GM21381 (cell line): ENCODE results near the gene ZNF514.
"Not testable (repeated sequence)": the region's sequence is repeated elsewhere in the genome, so short reads cannot be mapped to it uniquely, and the experiment has no call there.

Source experiments
- ATAC-seq: cut with Tn5 transposase; IDR thresholded peaks from one replicate; pipeline ENCODE4 v1.9.1; 2021; ENCODE audit warnings: mild to moderate bottlenecking, moderate library complexity; ENCODE audit not compliant: unreplicated experiment

Gene ZNF514

GRCh38 chr2:95138702-95139101, 20.9 kb downstream of the ZNF514 start:
- ATAC-seq = no peak

- ATAC-seq = peak; percentile 15
These were observed 37.5 kb downstream of the ZNF514 start for GRCh38 chr2:95122197-95122551.

GRCh38 chr2:95121407-95122196, 38.0 kb downstream of the ZNF514 start, which contains the start of gene MRPS5:
TSS of gene MRPS5 (minus strand) at chr2:95121808. CDS start at chr2:95121791, 17 bp downstream.
- ATAC-seq = peak; percentile 92

GRCh38 chr2:95121093-95121406, 38.6 kb downstream of the ZNF514 start:
- no peak for ATAC-seq

GRCh38 chr2:95115418-95115817, 44.2 kb downstream of the ZNF514 start:
- peak; percentile 89 for ATAC-seq

- ATAC-seq = no peak
These were observed 46.2 kb downstream of the ZNF514 start for GRCh38 chr2:95113464-95113863.

GRCh38 chr2:95110395-95110794, 49.3 kb downstream of the ZNF514 start:
- ATAC-seq = no peak

- ATAC-seq = no peak
These were observed 50.4 kb downstream of the ZNF514 start for GRCh38 chr2:95109260-95109659.

GRCh38 chr2:95106081-95106480, 53.6 kb downstream of the ZNF514 start:
- ATAC-seq = no peak

- no peak for ATAC-seq
These were observed 55.0 kb downstream of the ZNF514 start for GRCh38 chr2:95104606-95105005.

GRCh38 chr2:95099910-95100309, 59.7 kb downstream of the ZNF514 start:
- ATAC-seq = no peak

GRCh38 chr2:95098273-95098672, 61.4 kb downstream of the ZNF514 start:
- ATAC-seq = not testable (repeated sequence)
